ACHN (cell line): ENCODE data around the gene THRB.

ENCODE experiments used
- DNase-seq: peaks from one replicate; pipeline ENCODE4 v3.0.0-alpha.2; 2015
- in situ Hi-C: cut with HindIII; loops from 2 replicates; pipeline ENCODE4 v1.10.0; 2017; ENCODE audit warnings: low sequenced_read_pairs, low pct_ligation_motif_present, low pct_unique_long_range_greater_than_20kb

Gene THRB

DNA sequence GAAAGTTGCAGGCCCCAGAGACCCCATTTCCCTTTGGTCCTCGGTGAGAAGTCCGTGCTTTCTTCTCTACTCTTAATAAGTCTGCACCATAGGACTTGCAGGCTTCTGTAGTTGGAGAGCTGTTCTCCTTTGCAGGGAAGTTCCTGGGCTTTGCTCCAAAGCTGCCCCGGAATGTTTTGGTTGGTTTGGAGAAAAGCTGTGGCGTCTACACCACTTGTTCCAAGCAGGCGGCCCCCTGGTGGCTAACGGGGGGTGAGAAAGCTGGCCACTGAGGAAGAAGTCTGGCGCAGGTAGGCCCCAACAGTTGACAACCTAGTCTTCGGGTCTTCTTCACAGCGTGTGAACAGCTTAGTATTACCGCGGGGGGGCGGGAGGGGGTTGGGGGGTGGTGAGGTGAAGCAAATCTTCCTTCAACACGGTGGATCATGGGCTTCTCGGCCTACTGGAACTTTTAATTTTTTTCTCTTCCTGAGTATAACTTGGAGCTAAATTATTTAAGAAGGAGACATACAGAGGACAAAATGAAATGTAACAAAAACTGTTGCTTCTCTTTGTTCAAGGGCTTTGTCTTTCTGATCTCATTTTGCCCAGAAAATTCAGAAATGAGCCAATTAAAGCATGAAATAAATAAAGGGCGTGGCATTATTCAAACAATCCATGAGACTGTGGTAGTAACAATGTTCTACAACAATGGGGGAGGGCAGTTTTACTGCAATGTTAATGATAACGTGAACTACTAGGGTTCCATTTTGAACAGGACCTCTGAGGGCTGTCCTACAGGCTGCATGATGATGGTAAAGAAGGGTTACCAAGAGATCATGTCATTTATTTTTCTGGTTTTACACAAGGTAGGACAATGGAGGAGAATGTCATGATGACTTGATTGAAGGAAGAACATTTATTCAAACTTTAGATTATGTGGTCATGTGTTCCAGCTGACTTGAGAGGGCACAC lies 2.2 kb upstream of the THRB start:
- DNase-seq = peak; percentile 65
- in situ Hi-C loops = no loop called here

DNA sequence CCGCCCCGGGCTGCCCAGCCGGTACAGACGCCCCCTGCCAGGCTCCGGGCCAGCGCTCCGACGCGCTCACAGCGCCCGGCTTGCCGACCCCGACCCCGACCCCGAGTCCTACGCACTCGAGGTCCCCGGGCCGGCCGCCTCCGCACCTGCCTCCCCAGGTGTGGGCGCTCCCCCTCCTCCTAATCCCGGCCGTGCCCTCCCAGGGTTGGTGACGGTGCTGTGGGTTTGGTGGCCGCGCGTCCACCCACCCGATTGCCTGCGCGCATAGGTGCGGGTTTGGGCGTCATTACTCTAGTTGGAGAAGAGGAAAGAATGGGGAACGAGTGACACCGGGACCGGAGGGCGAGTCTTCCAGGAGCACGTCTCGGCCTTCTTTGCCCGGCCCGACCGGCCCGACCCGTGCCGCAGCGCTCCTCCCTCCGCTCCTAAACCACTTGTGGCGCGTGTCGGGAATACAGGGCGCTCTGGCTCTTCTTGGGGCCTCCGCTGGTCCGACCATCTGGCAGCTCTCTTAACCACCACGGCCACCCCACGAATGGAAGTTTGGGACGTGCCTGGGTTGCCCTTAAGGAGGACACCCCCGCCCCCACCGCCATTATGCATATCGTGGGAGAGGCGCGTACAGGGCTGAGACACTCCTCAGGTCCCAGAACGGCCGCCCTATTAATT lies 810 bp upstream of the THRB start:
- in situ Hi-C loops = no loop called here

DNA sequence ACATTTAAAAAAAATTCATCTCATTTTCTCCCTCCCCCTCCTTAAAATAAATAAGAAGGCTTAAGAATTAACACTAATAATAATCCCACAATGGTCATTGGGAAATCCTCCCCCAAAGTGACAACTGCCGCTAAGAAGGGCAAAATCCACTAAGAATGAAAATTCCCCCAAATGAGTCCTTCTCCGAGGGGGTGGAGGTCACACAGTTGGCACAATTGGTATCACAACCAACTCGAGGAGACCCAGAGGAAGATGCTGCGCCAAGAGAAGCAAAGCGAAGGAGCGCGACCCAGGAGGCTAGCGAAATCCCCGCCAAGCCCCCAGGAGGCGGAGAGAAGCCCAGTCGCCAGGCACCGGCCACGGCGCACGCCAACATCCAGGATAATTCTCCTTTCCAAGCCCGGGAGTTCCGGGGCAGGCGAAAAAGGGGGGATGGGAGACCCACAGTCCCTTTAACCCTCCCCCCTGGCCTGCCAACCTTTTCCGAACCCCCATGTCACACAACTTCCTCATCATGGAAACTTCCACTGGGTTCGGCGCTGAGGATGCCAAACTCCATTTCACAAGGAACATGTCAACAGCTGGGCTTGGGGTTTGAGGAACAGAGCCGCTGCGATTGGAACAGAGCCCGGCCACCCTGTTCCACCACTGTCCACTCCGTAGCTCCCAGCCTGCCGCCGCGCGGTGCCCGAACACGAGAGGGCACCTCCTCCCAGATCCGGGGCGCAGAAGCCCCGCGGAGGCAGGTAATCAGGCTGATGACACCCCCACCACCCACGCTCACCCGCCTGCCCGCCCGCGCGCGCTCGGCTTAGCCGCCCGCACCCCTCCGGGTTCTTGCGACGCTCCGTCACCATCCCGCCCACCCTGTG lies 668 bp downstream of the THRB start:
- in situ Hi-C loops = no loop called here
- peak; percentile 26 for DNase-seq

More for the DNA sequence above, 810 bp upstream of the THRB start:
- no peak for DNase-seq

DNA sequence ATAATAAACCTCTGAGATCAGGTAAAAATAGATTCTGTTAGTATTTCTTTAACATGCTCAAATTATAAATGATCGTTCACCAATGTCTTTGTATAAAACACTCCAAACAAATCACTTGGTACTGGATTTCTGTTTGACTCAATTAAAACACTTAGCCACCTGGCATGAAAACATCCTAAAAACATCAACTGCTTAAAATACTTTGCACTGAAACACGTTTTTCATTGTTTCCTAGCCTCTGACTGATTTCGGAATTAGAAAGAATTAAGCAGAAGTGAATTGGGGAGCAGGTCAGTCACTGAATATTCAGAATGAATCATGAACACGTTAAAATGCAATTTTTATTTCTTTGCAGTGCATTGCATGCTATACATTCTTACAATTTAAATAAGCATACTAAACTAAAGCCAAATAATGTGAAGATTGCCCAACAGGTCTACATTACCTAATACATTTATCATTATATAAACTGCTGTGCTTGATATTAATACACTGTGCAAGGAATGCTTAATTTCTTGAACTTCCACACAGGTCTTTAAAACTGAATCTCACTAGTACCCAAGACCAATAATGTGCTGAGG lies 1.6 kb downstream of the THRB start:
- no peak for DNase-seq
- in situ Hi-C loops = no loop called here

DNA sequence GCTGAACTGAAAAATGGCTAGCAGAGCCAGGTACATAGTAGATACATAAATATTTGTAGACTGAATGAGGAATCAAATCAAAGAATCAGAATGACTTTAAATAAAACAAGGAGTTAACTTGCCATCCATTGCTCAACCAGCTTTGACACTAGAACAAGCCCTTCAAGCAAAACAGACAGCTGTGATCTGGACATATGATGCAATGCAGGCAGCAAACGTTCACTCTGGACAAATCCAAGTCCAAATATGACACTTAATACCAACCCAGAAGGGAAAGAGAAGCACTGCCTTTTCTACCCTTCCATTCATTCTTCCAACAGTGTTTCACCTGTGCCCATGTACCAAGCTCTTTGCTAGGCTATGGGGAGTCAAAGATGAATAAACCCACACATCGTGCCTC lies 4.5 kb downstream of the THRB start:
- in situ Hi-C loops = no loop called here
- DNase-seq = no peak

DNA sequence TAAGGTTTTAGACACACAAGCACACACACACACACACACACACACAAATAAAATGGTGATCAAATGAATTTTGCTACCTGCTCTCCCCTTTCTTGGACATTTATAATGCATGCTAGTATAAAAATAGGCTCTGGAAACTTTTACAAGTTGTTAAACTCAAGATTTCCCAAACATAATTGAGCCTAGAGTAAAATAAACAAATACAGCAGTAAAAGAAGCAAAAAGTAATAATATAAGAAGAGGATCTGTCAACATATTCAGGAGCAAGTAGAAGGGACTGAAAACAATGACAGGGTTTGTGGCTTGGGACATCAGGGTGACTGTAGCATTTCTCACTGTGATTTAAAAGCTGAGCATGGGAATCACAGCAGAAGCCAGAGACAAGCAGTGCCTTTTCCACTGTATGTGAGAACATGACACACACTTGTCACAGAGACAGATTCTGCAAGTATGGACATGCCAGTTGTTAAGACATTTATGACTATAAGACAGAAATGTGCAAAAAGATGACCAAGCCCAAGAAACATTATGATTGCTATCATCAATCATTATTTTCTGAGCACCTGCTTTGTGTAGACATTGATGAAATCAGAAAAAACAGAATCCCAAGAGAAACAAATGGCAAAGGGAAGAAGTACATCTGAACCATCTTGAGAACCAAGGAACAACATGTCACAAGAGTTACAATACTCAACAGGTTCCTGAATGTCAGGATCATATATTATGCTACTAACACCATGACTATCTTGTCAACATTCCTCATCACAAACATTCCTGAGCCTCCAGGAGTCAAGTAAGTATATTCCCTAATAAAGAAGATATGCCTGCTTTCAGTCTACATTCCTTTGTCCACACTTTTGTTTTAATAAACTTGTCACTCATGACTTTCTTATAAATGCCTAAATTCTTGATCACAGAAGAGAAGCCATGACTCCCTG lies 7.1 kb downstream of the THRB start:
- no peak for DNase-seq
- in situ Hi-C loops = no loop called here

DNA sequence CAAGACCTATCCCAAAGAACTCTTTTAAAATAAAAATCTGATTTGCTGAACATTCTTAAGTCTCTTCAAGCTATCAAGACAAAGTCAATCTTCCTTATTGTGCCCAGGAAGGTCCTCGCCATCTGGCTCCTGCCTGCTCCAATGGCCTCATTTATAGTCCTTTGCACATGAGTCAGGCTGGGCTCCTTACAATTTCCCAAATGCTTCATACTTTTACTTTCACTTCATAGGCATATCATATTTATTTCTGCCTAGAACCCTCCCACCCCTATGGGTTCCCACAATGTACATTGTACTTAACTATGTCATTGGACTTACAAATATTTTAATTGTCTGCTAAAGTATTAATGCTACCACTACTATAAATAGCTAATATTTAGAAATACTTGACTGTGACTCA lies 9.1 kb downstream of the THRB start:
- in situ Hi-C loops = no loop called here
- DNase-seq = peak; percentile 11

DNA sequence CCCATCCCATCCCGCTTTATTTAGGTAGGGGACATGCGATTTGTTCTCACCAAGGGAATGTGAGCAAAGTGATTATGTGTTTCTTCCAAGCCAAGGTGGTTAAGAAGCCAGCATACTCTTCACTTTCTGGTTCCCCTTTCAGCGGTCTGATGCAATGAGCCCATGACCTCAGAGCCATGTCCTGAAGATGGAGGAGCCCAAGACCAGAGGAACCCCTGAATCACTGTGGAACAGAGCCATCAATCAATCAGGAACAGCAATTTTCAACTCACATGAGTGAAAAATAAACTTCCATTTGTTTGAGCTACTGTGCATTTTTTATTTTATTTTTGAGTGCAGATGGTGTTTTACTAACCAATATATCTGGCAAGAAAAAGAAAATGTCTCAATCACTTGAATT lies 10.8 kb downstream of the THRB start:
- DNase-seq = no peak
- in situ Hi-C loops = no loop called here

DNA sequence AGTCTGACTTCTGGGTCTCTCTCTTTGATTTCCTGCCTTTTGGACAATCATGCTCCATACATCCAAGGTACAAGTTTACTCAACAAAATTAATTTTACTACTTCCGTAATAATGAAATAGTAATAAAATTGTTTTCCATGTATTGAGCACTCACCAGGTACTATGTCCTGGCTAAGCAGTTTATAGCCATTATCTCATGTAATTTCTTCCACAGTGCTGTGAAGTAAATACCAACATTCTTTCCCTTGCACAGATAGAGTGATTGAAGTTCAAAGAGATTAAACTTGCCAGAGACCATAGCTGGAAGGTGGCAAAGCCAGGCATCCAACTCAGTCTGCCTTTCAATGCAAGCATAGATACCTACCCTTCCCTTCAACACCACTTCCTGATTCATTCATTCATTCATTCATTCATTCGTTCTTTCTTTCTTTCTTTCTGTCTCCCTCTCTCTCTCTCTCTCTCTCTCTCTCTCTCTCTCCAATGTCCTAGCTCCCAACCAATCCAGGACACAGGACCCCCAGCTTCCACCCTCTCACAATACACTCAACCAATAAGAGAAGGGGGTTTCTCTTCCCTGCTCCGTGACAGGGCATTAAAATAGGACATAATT lies 12.4 kb downstream of the THRB start:
- no peak for DNase-seq
- in situ Hi-C loops = no loop called here

DNA sequence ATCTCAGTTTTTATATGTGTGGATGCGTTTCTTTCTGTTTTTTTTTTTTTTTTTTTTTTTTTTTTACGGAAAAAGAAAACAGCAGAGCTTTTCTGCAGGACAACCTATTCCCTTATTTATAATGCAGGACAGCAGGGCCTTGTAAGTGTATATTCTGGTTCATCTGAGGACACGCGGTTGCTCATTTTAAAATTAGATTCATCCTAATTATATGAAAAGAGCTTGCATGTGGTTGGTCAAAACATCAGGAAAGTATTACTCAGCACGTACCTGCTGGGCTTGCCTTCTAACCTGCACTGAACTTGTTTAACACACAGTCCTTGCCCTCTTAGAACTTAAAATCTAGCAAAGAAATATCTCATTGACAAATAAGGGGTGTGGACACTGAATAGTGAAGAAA lies 13.5 kb downstream of the THRB start:
- DNase-seq = no peak
- in situ Hi-C loops = no loop called here

DNA sequence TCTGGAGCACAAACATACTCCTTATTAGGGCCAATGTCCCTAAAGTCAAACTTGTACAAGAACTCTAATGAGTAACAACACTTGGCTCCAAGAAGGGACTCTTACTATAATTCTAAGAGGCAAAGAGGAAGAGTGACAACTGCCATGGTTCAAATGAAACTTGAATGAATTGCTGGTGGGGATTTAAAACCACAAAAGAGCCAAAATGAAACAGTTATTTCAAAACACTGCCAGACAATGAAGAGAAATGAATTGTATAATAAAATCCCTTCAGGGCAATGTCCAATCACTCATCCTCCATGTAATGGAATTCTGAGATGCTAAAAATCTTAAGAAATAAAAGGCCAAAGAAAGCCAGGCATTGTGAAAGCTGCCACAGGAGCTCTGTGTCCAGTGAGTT lies 14.2 kb downstream of the THRB start:
- DNase-seq = no peak
- in situ Hi-C loops = no loop called here

DNA sequence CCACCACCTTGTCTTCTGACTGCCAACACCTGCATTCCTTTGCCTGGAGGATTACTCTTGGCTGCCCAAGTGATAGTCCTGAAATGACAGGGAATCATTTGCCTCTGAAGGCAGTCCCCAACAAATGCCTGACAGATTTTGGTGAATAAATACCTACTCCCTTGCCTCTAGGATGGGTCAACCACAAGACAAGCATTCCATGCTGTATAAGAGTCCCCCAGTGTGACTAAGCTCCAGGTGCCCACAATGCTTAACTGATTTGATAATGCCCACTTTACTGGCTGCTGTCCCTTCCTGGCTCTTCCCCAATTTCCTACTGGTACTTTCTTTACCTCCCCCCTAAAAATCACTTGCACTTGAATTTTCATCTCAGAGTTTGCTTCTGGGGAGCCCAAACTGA lies 14.8 kb downstream of the THRB start:
- no peak for DNase-seq
- in situ Hi-C loops = no loop called here

DNA sequence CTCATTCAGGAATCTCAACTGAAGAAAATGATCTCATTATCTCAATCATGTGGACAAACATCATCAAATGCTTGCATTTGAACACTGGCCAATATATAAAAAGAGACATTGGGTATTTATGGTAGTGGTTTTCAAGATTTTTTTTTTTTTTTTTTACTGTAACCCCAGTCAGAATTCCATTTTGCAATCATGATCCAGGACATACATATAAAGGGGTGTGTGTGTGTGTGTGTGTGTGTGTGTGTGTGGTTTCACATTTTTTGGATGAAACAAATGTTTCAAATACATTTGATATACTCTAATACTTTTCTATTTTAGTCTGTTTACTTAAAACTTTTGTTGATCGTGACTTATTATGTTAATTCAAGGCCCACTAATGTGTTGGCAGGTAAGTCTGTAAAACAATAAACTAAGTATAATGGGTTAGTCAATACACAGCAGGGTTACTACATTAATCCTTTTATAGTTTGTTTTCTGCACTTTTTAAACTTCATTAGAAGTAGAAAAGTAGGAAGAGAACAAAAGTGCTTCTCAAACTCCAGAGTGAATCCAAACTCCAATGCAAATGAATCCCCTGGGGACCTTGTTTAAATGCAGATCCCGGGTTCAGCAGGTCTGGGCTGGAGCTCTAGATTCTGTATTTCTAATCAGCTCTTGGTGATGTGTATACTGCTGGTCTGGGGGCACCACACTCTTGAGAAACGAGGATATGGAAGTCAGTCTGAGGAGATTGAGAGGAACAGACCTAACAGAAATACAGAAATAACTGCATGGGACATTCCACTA lies 17.6 kb downstream of the THRB start:
- no peak for DNase-seq
- in situ Hi-C loops = no loop called here

DNA sequence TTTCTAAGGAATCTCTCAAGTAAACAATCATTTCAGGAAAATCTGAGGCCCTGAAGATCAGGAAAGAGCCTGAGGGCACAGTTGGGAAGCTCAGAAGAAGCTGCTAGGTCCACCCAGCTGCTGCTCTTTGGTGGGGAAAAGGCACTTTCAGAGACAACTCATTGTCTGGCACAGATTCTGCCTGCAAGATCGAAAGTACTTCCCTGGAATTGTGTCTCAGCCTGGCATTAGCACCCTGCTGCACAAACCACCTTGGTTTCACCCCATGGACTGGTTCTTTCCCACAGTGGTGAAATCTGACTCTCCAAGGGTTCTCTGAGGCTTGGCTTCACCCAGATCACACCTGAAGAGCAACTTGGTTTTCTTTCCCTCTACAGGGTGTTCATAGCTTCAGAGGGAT lies 18.7 kb downstream of the THRB start:
- in situ Hi-C loops = no loop called here
- DNase-seq = peak; percentile 8

DNA sequence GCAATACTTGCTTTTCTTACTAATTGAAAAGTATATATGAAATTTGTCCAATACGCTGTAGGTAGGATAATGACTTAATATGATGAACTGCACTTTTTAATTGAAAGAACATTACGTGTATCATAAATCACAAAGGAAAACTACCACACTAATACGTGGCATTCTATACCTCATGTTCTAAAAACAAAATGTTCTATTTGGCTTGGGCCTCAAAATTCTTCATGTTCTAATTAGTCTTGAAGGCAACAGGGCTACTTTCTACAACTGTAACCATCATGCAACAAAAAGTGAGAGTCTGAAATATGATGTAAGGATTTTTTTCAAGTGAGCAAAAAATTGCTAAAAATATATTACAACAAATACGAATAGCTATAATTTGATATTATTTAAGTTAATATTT lies 19.8 kb downstream of the THRB start:
- no peak for DNase-seq
- in situ Hi-C loops = no loop called here

DNA sequence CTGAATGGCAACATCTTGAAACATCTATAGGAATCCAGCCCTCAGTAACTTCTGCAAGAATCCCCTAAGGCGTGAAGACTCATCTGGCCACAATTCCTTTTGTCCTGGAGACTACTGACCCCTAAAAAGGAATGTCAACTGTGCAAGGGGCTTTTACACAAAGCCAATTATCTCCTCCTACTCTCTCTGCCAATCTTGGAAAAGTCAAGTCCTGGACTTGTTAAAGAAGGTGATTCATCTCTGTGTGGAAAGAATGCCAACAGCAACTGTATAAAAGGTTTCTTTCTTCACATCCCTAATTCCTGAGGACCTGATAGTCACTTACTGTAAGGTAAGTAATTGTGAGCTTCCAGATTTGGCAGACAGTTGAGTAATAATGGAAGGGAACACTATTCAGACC lies 22.3 kb downstream of the THRB start:
- in situ Hi-C loops = no loop called here
- DNase-seq = peak; percentile 5

DNA sequence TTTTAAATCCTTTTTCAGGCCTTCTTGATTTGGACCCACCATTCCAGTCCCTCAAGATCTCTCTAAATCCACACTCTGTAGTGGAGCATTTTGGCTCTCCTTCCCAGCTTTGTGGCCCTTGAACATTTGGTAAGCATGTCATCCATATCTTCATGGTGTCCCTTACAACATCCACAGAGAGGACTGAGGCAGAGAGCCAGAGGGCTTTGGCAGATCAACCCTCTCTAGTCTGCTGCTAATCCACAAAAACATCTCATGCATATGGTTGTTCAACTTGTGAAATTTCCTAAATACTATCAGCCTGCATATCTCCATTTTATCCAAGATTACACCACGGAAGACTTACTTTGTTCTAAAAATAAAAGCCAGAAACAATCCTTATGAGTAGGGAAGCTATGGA lies 23.2 kb downstream of the THRB start:
- DNase-seq = no peak
- in situ Hi-C loops = no loop called here
